ACC112 (cell line): ENCODE measurements around the gene SHISAL1.
"Not testable (repeated sequence)": the region's sequence is repeated elsewhere in the genome, so short reads cannot be mapped to it uniquely, and the experiment has no call there.

Experiments
- H2AFZ ChIP-seq: fragments of 200-600 bp; sonication (generic); one replicate; pipeline ENCODE4 v1.6.0; 2017; ENCODE audit warnings: antibody characterized with exemption, low read length; ENCODE audit not compliant: unreplicated experiment
- H3K27ac ChIP-seq: fragments of 200-600 bp; sonication (generic); 2 replicates; pipeline ENCODE4 v1.5.1; 2014; ENCODE audit warnings: low read depth, mild to moderate bottlenecking, antibody characterized with exemption, low read length, moderate library complexity
- H3K27me3 ChIP-seq: fragments of 200-600 bp; sonication (generic); 2 replicates; pipeline ENCODE4 v1.6.1; 2014; ENCODE audit warnings: mild to moderate bottlenecking, antibody characterized with exemption, low read length, moderate library complexity, mixed read lengths; ENCODE audit not compliant: insufficient read depth
- H3K36me3 ChIP-seq: fragments of 200-600 bp; sonication (generic); 2 replicates; pipeline ENCODE4 v1.6.1; 2016; ENCODE audit warnings: mild to moderate bottlenecking, antibody characterized with exemption, low read length, moderate library complexity, mixed read lengths; ENCODE audit not compliant: insufficient read depth
- H3K4me1 ChIP-seq: fragments of 200-600 bp; sonication (generic); one replicate; pipeline ENCODE4 v1.6.1; 2016; ENCODE audit warnings: low read length, mixed read lengths; ENCODE audit not compliant: insufficient read depth, unreplicated experiment, control insufficient read depth
- H3K4me3 ChIP-seq: fragments of 200-600 bp; sonication (generic); 2 replicates; pipeline ENCODE4 v1.5.1; 2014; ENCODE audit warnings: mild to moderate bottlenecking, low read depth, low read length
- H3K79me2 ChIP-seq: fragments of 200-600 bp; sonication (generic); one replicate; pipeline ENCODE4 v1.6.0; 2016; ENCODE audit warnings: low read length; ENCODE audit not compliant: control insufficient read depth, unreplicated experiment, insufficient read depth

The SHISAL1 gene

GRCh38 chr22:44326491-44326885 is 13.7 kb upstream of the SHISAL1 start:
- Histone ChIP-seq H3K4me3 (peak overlapping the region; percentile 76), H3K27ac (peak overlapping the region; percentile 4; the same call in 1 of the 2 replicates), H3K27me3 (peaks cover 5% of the 10 kb centered on the region), H3K36me3 (no peaks in the 10 kb centered on the region), H2AFZ (peak overlapping the region; percentile 99), H3K4me1 (peaks cover 8% of the 10 kb centered on the region), H3K79me2 (no peaks in the 10 kb centered on the region)

- Histone ChIP-seq H3K79me2 (no peaks in the 10 kb centered on the region), H3K27me3 (peaks cover 3% of the 10 kb centered on the region), H2AFZ (peak overlapping the region; percentile 99), H3K4me3 (peak overlapping the region; percentile 76), H3K36me3 (no peaks in the 10 kb centered on the region), H3K27ac (peak overlapping the region; percentile 4; the same call in 1 of the 2 replicates), H3K4me1 (peaks cover 8% of the 10 kb centered on the region)
Observed at GRCh38 chr22:44325718-44326490, 13.2 kb upstream of the SHISAL1 start.

- H3K27ac ChIP-seq, H3K79me2 ChIP-seq, H3K27me3 ChIP-seq, H3K4me3 ChIP-seq, H3K36me3 ChIP-seq, H3K4me1 ChIP-seq, H2AFZ ChIP-seq: not testable (repeated sequence)
Observed at GRCh38 chr22:44323140-44323790, 10.5 kb upstream of the SHISAL1 start.

- no peaks in the 10 kb centered on the region for H3K4me1 ChIP-seq
- no peak overlapping the region for H2AFZ ChIP-seq
- no peak overlapping the region for H3K4me3 ChIP-seq
- H3K27me3 ChIP-seq: no peaks in the 10 kb centered on the region
- H3K36me3 ChIP-seq: no peaks in the 10 kb centered on the region
- no peaks in the 10 kb centered on the region for H3K79me2 ChIP-seq
- H3K27ac ChIP-seq: no peak overlapping the region
Observed at GRCh38 chr22:44319685-44320084, 6.9 kb upstream of the SHISAL1 start.

GRCh38 chr22:44318751-44319150 is 6.0 kb upstream of the SHISAL1 start:
- H3K79me2 ChIP-seq: no peaks in the 10 kb centered on the region
- H3K27me3 ChIP-seq: no peaks in the 10 kb centered on the region
- no peaks in the 10 kb centered on the region for H3K4me1 ChIP-seq
- H3K27ac ChIP-seq: no peak overlapping the region
- H3K36me3 ChIP-seq: no peaks in the 10 kb centered on the region
- H3K4me3 ChIP-seq: no peak overlapping the region
- H2AFZ ChIP-seq: no peak overlapping the region

GRCh38 chr22:44317886-44318637 is 5.3 kb upstream of the SHISAL1 start:
- no peak overlapping the region for H2AFZ ChIP-seq
- no peaks in the 10 kb centered on the region for H3K4me1 ChIP-seq
- no peak overlapping the region for H3K27ac ChIP-seq
- H3K79me2 ChIP-seq: no peaks in the 10 kb centered on the region
- no peaks in the 10 kb centered on the region for H3K36me3 ChIP-seq
- H3K4me3 ChIP-seq: no peak overlapping the region
- no peaks in the 10 kb centered on the region for H3K27me3 ChIP-seq

GRCh38 chr22:44317123-44317444 is 4.3 kb upstream of the SHISAL1 start:
- H3K4me3 ChIP-seq: no peak overlapping the region
- H2AFZ ChIP-seq: no peak overlapping the region
- H3K27me3 ChIP-seq: no peaks in the 10 kb centered on the region
- no peaks in the 10 kb centered on the region for H3K36me3 ChIP-seq
- H3K27ac ChIP-seq: no peak overlapping the region
- H3K79me2 ChIP-seq: no peaks in the 10 kb centered on the region
- H3K4me1 ChIP-seq: peaks cover 2% of the 10 kb centered on the region

- no peak overlapping the region for H3K27ac ChIP-seq
- H3K79me2 ChIP-seq: no peaks in the 10 kb centered on the region
- no peaks in the 10 kb centered on the region for H3K27me3 ChIP-seq
- H3K4me3 ChIP-seq: no peak overlapping the region
- H3K36me3 ChIP-seq: no peaks in the 10 kb centered on the region
- H2AFZ ChIP-seq: no peak overlapping the region
- peaks cover 6% of the 10 kb centered on the region for H3K4me1 ChIP-seq
Observed at GRCh38 chr22:44316393-44317122, 3.8 kb upstream of the SHISAL1 start.

- Histone ChIP-seq H3K4me3 (no peak overlapping the region), H3K36me3 (no peaks in the 10 kb centered on the region), H2AFZ (no peak overlapping the region), H3K27ac (no peak overlapping the region), H3K79me2 (no peaks in the 10 kb centered on the region), H3K27me3 (no peaks in the 10 kb centered on the region), H3K4me1 (peaks cover 14% of the 10 kb centered on the region)
Observed at GRCh38 chr22:44314425-44315067, 1.8 kb upstream of the SHISAL1 start.

- Histone ChIP-seq H3K36me3 (no peaks in the 10 kb centered on the region), H3K27ac (no peak overlapping the region), H3K4me1 (peaks cover 22% of the 10 kb centered on the region), H3K79me2 (no peaks in the 10 kb centered on the region), H2AFZ (no peak overlapping the region), H3K4me3 (no peak overlapping the region), H3K27me3 (no peaks in the 10 kb centered on the region)
Observed at GRCh38 chr22:44313385-44314006, 745 bp upstream of the SHISAL1 start.
